CD14-positive monocyte (primary cell): ENCODE measurements around the gene DUS1L. TPM values are rescaled to one million over a fixed set of nuclear protein-coding genes. Genes with fewer than 3 reads are reported as not detected.

Experiments
- DNase-seq, 3 donors: peaks; one replicate each; pipeline ENCODE4 v3.0.0-alpha.2; 2011 to 2022
- H2AFZ ChIP-seq: 2 replicates; pipeline ENCODE4 v1.6.0; 2012; ENCODE audit warnings: mild to moderate bottlenecking, low read depth, low read length, inconsistent platforms; ENCODE audit not compliant: insufficient read depth, poor library complexity, severe bottlenecking
- H3K27ac ChIP-seq, 2 donors: 1 replicate in 1 of 2; 2 replicates in 1 of 2; pipeline ENCODE4 v1.5.1; 2012 to 2013; ENCODE audit warnings: low read length in 2 of 2, control low read depth in 1 of 2, inconsistent platforms in 1 of 2, low read depth in 1 of 2, mild to moderate bottlenecking in 1 of 2
- H3K27me3 ChIP-seq, 2 donors: one replicate each; pipeline versions ENCODE4 v1.6.0 to v1.6.1; 2011 to 2013; ENCODE audit warnings: low read length in 2 of 2; ENCODE audit not compliant: control insufficient read depth in 2 of 2, insufficient read depth in 2 of 2
- H3K36me3 ChIP-seq, 2 donors: replicated peaks in 1 of 2; 1 replicate in 1 of 2; 2 replicates in 1 of 2; pipeline versions ENCODE4 v1.5.1 to v1.6.1; 2012 to 2013; ENCODE audit warnings: low read length in 2 of 2, control low read depth in 1 of 2, inconsistent platforms in 1 of 2, mild to moderate bottlenecking in 1 of 2; ENCODE audit not compliant: insufficient read depth in 2 of 2, control insufficient read depth in 1 of 2
- H3K4me1 ChIP-seq, 2 donors: 1 replicate in 1 of 2; 2 replicates in 1 of 2; pipeline versions ENCODE4 v1.5.1 to v1.6.1; 2012 to 2013; ENCODE audit warnings: low read length in 2 of 2, control low read depth in 1 of 2, inconsistent platforms in 1 of 2, mild to moderate bottlenecking in 1 of 2, moderate library complexity in 1 of 2; ENCODE audit not compliant: insufficient read depth in 2 of 2, control insufficient read depth in 1 of 2
- H3K4me2 ChIP-seq: replicated peaks from 2 replicates; pipeline ENCODE3; 2012; ENCODE audit warnings: low read length, moderate library complexity, mild to moderate bottlenecking; ENCODE audit not compliant: poor library complexity, severe bottlenecking; ENCODE audit errors: extremely low read depth
- H3K4me3 ChIP-seq, 3 experiments: fragments of 200-600 bp in 1 of 3; sonication (generic) in 1 of 3; replicated peaks in 1 of 3; 1 replicate in 2 of 3; 2 replicates in 1 of 3; pipeline ENCODE4 v1.5.1; 2011 to 2013; ENCODE audit warnings: low read length in 3 of 3, mild to moderate bottlenecking in 3 of 3, control low read depth in 2 of 3, low read depth in 2 of 3, inconsistent platforms in 1 of 3, moderate library complexity in 1 of 3
- H3K79me2 ChIP-seq: 2 replicates; pipeline ENCODE4 v1.6.0; 2012; ENCODE audit warnings: mild to moderate bottlenecking, control low read depth, inconsistent platforms, low read length, moderate library complexity; ENCODE audit not compliant: insufficient read depth
- H3K9ac ChIP-seq: 2 replicates; pipeline ENCODE4 v1.6.0; 2017; ENCODE audit warnings: low read length, mild to moderate bottlenecking; ENCODE audit not compliant: insufficient read depth, poor library complexity, severe bottlenecking
- H3K9me3 ChIP-seq, 2 donors: replicated peaks in 1 of 2; 1 replicate in 1 of 2; 2 replicates in 1 of 2; pipeline versions ENCODE4 v1.5.1 to v1.6.1; 2012 to 2013; ENCODE audit warnings: low read length in 2 of 2, control low read depth in 1 of 2; ENCODE audit not compliant: control insufficient read depth in 1 of 2, insufficient read depth in 1 of 2
- H4K20me1 ChIP-seq: 2 replicates; pipeline ENCODE4 v1.6.0; 2012; ENCODE audit warnings: mild to moderate bottlenecking, low read length, control low read depth, moderate library complexity; ENCODE audit not compliant: insufficient read depth
- H3K27ac Mint-ChIP-seq, 7 donors: one replicate each; pipeline ENCODE4 v1.8.0; 2020; ENCODE audit warnings: mild to moderate bottlenecking in 7 of 7, mixed read lengths in 7 of 7, moderate library complexity in 6 of 7, inconsistent platforms in 2 of 7
- H3K27me3 Mint-ChIP-seq, 3 donors: one replicate each; pipeline ENCODE4 v1.8.0; 2021 to 2022; ENCODE audit warnings: low read depth in 3 of 3, mild to moderate bottlenecking in 3 of 3, mixed read lengths in 3 of 3, moderate library complexity in 3 of 3, inconsistent platforms in 1 of 3
- H3K36me3 Mint-ChIP-seq, 2 donors: one replicate each; pipeline ENCODE4 v1.8.0; 2020; ENCODE audit warnings: mixed read lengths in 2 of 2, inconsistent platforms in 1 of 2, mild to moderate bottlenecking in 1 of 2
- H3K4me1 Mint-ChIP-seq: one replicate; pipeline ENCODE4 v1.8.0; 2020; ENCODE audit warnings: mild to moderate bottlenecking, mixed read lengths
- H3K4me3 Mint-ChIP-seq, 2 donors: one replicate each; pipeline ENCODE4 v1.8.0; 2020; ENCODE audit warnings: mild to moderate bottlenecking in 2 of 2, mixed read lengths in 2 of 2, moderate library complexity in 1 of 2
- H3K9me3 Mint-ChIP-seq, 7 donors: one replicate each; pipeline ENCODE4 v1.8.0; 2020 to 2022; ENCODE audit warnings: mixed read lengths in 7 of 7, mild to moderate bottlenecking in 6 of 7, moderate library complexity in 6 of 7, inconsistent platforms in 2 of 7
- WGBS: methylation state at CpG from one replicate; pipeline ENCODE4 v1.1.5; 2013; ENCODE audit warnings: missing lambda C conversion rate; ENCODE audit not compliant: insufficient coverage; 5-methylcytosine and 5-hydroxymethylcytosine counted together
- intact Hi-C, 2 donors: fragments of 100-400 bp; cut with micrococcal nuclease; formaldehyde crosslinking; loops; one replicate each; pipeline versions ENCODE4 v1.15.0 to v1.15.1; 2023
- polyA plus RNA-seq, 3 donors: library from polyadenylated mRNA; depleted of rRNA in 1 of 3; unstranded in 2 of 3; stranded (reverse) in 1 of 3; fragments of 300-500 nt in 2 of 3; fragments of >200 nt in 1 of 3; fragmentation: Illumina TruSeq in 2 of 3; gene quantifications; 1 replicate in 2 of 3; 2 replicates in 1 of 3; pipeline ENCODE4 v1.2.3, GENCODE V29; 2012 to 2021
- TF ChIP-seq, protein P1 (sequence below): fragments of 200-600 bp; IDR thresholded peaks from one replicate; pipeline ENCODE4 v1.8.0; 2022; ENCODE audit warnings: antibody characterized with exemption, mild to moderate bottlenecking

DUS1L gene
- polyA plus RNA-seq, 3 donors = 23.9 to 175 (median 47.6) TPM

DNA sequence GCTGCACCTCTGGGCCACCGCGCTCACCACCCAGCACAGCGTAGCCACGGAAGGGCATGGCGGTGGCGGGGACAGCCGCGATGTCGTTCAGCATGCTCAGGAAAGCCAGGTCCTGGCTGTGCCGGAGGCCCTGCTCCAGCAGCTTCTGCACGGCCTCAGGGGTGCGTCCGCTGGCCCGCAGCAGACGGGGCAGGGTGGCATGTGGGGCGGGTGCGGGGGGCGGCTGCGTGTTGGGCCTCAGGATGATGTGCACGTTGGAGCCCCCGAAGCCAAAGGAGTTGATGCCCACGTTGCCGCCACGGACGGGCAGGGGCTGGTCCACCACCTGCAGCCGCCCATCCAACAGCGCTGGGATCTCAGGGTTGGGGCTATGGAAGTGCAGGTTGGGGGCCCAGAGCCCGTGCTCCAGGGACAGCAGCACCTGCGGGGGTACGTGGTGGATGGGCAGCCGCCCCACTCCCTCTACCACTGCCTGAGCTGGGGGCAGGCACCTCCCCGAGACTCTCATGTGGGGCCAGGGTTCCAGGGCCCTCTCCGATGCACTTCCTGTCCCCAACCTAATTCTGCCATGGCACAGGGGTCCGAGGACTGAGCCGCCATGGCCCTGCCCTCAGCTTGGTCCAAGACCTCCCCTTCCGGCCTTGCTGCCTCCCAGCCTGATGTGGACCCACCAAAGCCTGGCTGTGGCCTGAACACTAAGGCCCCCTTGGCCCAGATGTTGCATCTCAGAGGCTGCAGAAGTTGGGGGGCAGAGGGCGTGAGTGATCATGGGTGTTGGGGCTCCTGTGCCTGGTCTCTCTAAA, 25.9 kb upstream of the DUS1L start:
- no peak overlapping the region for H3K27ac ChIP-seq
- H3K4me3 ChIP-seq = no peak overlapping the region
- intact Hi-C loops = loop anchor here in 1 of 2 donors (10.0 kb wide), 1 partner anchor 57 kb away; the partner anchor contains the start of genes DCXR and RAC3
- peaks cover 6% of the 10 kb centered on the region for H3K79me2 ChIP-seq
- no peaks in the 10 kb centered on the region for H4K20me1 ChIP-seq
- H3K36me3 ChIP-seq = peaks cover 74 to 75% of the 10 kb centered on the region in 2 donors
- H2AFZ ChIP-seq = no peak overlapping the region
- Mint-ChIP-seq H3K27ac (no peak overlapping the region), H3K27me3 (peaks cover 0 to 2% (median 0%) of the 10 kb centered on the region in 3 donors), H3K36me3 (peaks cover 18 to 53% of the 10 kb centered on the region in 2 donors), H3K9me3 (no peaks in the 10 kb centered on the region), H3K4me1 (no peaks in the 10 kb centered on the region), H3K4me3 (no peak overlapping the region)
- H3K4me2 ChIP-seq = no peak overlapping the region
- peaks cover 1 to 4% of the 10 kb centered on the region in 2 donors for H3K4me1 ChIP-seq
- TF ChIP-seq, protein P1, sequence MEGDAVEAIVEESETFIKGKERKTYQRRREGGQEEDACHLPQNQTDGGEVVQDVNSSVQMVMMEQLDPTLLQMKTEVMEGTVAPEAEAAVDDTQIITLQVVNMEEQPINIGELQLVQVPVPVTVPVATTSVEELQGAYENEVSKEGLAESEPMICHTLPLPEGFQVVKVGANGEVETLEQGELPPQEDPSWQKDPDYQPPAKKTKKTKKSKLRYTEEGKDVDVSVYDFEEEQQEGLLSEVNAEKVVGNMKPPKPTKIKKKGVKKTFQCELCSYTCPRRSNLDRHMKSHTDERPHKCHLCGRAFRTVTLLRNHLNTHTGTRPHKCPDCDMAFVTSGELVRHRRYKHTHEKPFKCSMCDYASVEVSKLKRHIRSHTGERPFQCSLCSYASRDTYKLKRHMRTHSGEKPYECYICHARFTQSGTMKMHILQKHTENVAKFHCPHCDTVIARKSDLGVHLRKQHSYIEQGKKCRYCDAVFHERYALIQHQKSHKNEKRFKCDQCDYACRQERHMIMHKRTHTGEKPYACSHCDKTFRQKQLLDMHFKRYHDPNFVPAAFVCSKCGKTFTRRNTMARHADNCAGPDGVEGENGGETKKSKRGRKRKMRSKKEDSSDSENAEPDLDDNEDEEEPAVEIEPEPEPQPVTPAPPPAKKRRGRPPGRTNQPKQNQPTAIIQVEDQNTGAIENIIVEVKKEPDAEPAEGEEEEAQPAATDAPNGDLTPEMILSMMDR = no peak
- no peaks in the 10 kb centered on the region for H3K27me3 ChIP-seq
- DNase-seq = no peak
- no peak overlapping the region for H3K9ac ChIP-seq
- no peaks in the 10 kb centered on the region for H3K9me3 ChIP-seq
- over 99% methylated on average over 34 of the region's 37 CpGs for WGBS

DNA sequence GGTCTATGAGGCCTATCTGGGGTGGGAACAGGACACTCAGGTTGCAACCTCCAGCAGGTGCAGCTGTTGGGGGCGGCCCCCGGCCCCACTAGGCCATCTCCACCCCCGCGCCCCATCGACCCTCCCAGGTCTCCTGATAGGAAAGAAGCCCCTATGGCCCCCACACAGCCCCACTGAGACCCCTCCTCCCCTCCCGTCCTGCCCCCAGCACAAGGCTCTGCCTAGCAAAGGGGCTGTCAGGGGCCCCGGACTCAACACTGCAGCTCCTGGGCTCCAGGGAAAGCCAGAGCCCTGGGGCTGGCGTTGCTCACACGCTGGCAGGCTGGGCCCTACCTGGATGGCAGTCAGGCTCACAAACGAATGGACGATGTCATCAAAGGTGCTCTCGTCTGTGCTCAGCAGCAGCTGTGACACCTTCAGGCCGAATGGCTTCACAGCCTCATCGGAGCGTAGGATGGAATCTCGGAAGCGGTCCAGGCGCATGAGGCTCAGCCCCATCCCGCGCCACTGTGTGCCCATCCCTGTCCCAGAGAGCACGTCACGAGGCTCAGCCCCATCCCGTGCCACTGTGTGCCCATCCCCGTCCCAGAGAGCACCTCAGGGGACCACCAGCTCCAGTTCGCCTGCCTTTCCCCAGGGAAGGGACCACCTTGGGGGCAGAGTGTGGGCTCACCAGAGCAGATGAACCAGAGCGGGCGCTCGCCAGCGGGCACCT, 25.1 kb upstream of the DUS1L start:
- 99% methylated on average over 25 of the region's 29 CpGs for WGBS
- DNase-seq = no peak

More for the DNA sequence above, 25.1 kb upstream of the DUS1L start:
- H3K4me1 ChIP-seq = no peaks in the 10 kb centered on the region
- Mint-ChIP-seq H3K4me1 (no peaks in the 10 kb centered on the region), H3K36me3 (peaks cover 16 to 58% of the 10 kb centered on the region in 2 donors), H3K9me3 (no peaks in the 10 kb centered on the region), H3K4me3 (no peak overlapping the region), H3K27me3 (peaks cover 0 to 2% (median 0%) of the 10 kb centered on the region in 3 donors), H3K27ac (no peak overlapping the region)
- no peak overlapping the region for H3K9ac ChIP-seq
- H3K79me2 ChIP-seq = no peaks in the 10 kb centered on the region
- no peak overlapping the region for H3K4me2 ChIP-seq
- H3K9me3 ChIP-seq = no peaks in the 10 kb centered on the region
- no peak overlapping the region for H3K27ac ChIP-seq
- intact Hi-C loops = loop anchor here in 1 of 2 donors (10.0 kb wide), 1 partner anchor 56 kb away; the partner anchor contains the start of genes DCXR and RAC3
- no peaks in the 10 kb centered on the region for H3K27me3 ChIP-seq
- peaks cover 82% of the 10 kb centered on the region in 2 donors for H3K36me3 ChIP-seq
- H4K20me1 ChIP-seq = no peaks in the 10 kb centered on the region
- H3K4me3 ChIP-seq = no peak overlapping the region
- TF ChIP-seq, protein P1 = no peak
- no peak overlapping the region for H2AFZ ChIP-seq
